SKM-1 treated with dmso at 0.1 percent for 144 hours (cell line): ENCODE data around the gene KCNT1.

Experiments
- DNase-seq: peaks from one replicate; lab custom pipeline; 2025; ENCODE audit not compliant: unreplicated experiment; lab: John Stamatoyannopoulos, UW

Gene KCNT1

GRCh38 chr9:135778421-135778820 lies 76.4 kb downstream of the KCNT1 start:
- DNase-seq: no peak

GRCh38 chr9:135779571-135779970 lies 77.6 kb downstream of the KCNT1 start:
- DNase-seq: no peak

GRCh38 chr9:135780086-135780485 lies 78.1 kb downstream of the KCNT1 start:
- DNase-seq: no peak

- DNase-seq: no peak
Observed at GRCh38 chr9:135780626-135781025, 78.6 kb downstream of the KCNT1 start.

GRCh38 chr9:135782946-135783345 lies 81.0 kb downstream of the KCNT1 start:
- no peak for DNase-seq

GRCh38 chr9:135783540-135784245 lies 81.7 kb downstream of the KCNT1 start:
- DNase-seq: no peak

- no peak for DNase-seq
Observed at GRCh38 chr9:135785013-135785575, 83.1 kb downstream of the KCNT1 start.

GRCh38 chr9:135786146-135786690 lies 84.2 kb downstream of the KCNT1 start:
- DNase-seq: no peak

- no peak for DNase-seq
Observed at GRCh38 chr9:135787317-135787716, 85.3 kb downstream of the KCNT1 start.

- DNase-seq: no peak
Observed at GRCh38 chr9:135787776-135788575, 86.0 kb downstream of the KCNT1 start.

GRCh38 chr9:135788576-135789300 lies 86.8 kb downstream of the KCNT1 start:
- no peak for DNase-seq

GRCh38 chr9:135789838-135790291 lies 87.9 kb downstream of the KCNT1 start:
- no peak for DNase-seq

GRCh38 chr9:135790356-135790755 lies 88.4 kb downstream of the KCNT1 start:
- DNase-seq: no peak

- DNase-seq: no peak
Observed at GRCh38 chr9:135790850-135791249, 88.9 kb downstream of the KCNT1 start.

GRCh38 chr9:135791431-135792267 lies 89.7 kb downstream of the KCNT1 start:
- DNase-seq: no peak

- no peak for DNase-seq
Observed at GRCh38 chr9:135792268-135793128, 90.5 kb downstream of the KCNT1 start.

GRCh38 chr9:135793221-135794056 lies 91.5 kb downstream of the KCNT1 start:
- DNase-seq: no peak

GRCh38 chr9:135794057-135794335 lies 92.0 kb downstream of the KCNT1 start:
- no peak for DNase-seq
